Measurements from ENCODE around the gene SH3D19.

The SH3D19 gene

GRCh38 chr4:151199319-151200190 is 125.8 kb downstream of the SH3D19 start:
- no peak for TF ChIP-seq CREB1 (IDR thresholded peaks at IDR 0.05; ENCODE audit: low read depth)
- TF ChIP-seq USF1 (IDR thresholded peaks at IDR 0.05) = no peak
- TF ChIP-seq TAF1 (IDR thresholded peaks at IDR 0.05; ENCODE audit: low read depth) = no peak
- TF ChIP-seq CEBPB (IDR thresholded peaks at IDR 0.05) = no peak
- TF ChIP-seq EGR1 (IDR thresholded peaks at IDR 0.05) = no peak
- TF ChIP-seq FOXM1 (IDR thresholded peaks at IDR 0.05; ENCODE audit: borderline replicate concordance, low read depth) = no peak
- no peak for TF ChIP-seq MAX (IDR thresholded peaks at IDR 0.05)

- TF ChIP-seq CEBPB (IDR thresholded peaks at IDR 0.05) (no peak), TAF1 (IDR thresholded peaks at IDR 0.05; ENCODE audit: low read depth) (no peak), YY1 (IDR thresholded peaks at IDR 0.05; ENCODE audit: low read depth) (no peak), ZBTB7A (IDR thresholded peaks at IDR 0.05; ENCODE audit: low read depth) (no peak), MAX (IDR thresholded peaks at IDR 0.05) (no peak), EP300 (IDR thresholded peaks at IDR 0.05; ENCODE audit: borderline replicate concordance) (no peak), TEAD4 (IDR thresholded peaks at IDR 0.05) (no peak), CREB1 (IDR thresholded peaks at IDR 0.05; ENCODE audit: low read depth) (no peak), RAD21 (IDR thresholded peaks at IDR 0.05; ENCODE audit: low read depth) (no peak), USF1 (IDR thresholded peaks at IDR 0.05) (no peak)
Measured at GRCh38 chr4:151198748-151199147, 126.7 kb downstream of the SH3D19 start.

GRCh38 chr4:151197247-151197646 is 128.2 kb downstream of the SH3D19 start:
- TF ChIP-seq USF1 (IDR thresholded peaks at IDR 0.05) (no peak), CREB1 (IDR thresholded peaks at IDR 0.05; ENCODE audit: low read depth) (no peak), FOXM1 (IDR thresholded peaks at IDR 0.05; ENCODE audit: borderline replicate concordance, low read depth) (no peak), NFIC (IDR thresholded peaks at IDR 0.05) (no peak), EGR1 (IDR thresholded peaks at IDR 0.05) (no peak), REST (IDR thresholded peaks at IDR 0.05; ENCODE audit: low read depth) (no peak), TEAD4 (IDR thresholded peaks at IDR 0.05) (no peak), YY1 (IDR thresholded peaks at IDR 0.05; ENCODE audit: low read depth) (no peak), EP300 (IDR thresholded peaks at IDR 0.05; ENCODE audit: borderline replicate concordance) (no peak)

DNA sequence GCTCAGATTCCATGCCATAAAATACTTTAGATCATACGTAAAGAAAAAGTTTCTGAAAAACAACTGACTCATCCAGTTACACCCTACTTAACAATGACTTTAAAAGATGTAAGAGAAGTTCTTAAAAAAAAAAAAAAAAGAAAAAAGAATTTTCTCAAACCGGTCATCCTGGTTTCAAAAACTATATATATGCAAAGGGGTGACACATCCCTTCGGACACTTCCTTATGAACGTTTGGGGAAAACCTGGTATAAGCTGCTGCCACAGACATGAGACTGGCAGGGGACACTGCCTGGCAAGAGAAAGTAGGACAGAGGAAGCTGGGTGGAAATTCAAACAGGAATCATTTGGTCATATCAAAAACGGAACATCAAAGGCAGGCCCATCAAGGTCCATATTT is 129.6 kb downstream of the SH3D19 start:
- TF ChIP-seq TEAD4 (IDR thresholded peaks at IDR 0.05) (no peak), YY1 (IDR thresholded peaks at IDR 0.05; ENCODE audit: low read depth) (no peak), USF1 (IDR thresholded peaks at IDR 0.05) (no peak), MAX (IDR thresholded peaks at IDR 0.05) (no peak), CREB1 (IDR thresholded peaks at IDR 0.05; ENCODE audit: low read depth) (no peak), TCF12 (IDR thresholded peaks at IDR 0.05; ENCODE audit: low read depth) (no peak), EGR1 (IDR thresholded peaks at IDR 0.05) (no peak), CEBPB (IDR thresholded peaks at IDR 0.05) (no peak), NFIC (IDR thresholded peaks at IDR 0.05) (no peak), EP300 (IDR thresholded peaks at IDR 0.05; ENCODE audit: borderline replicate concordance) (no peak), REST (IDR thresholded peaks at IDR 0.05; ENCODE audit: low read depth) (no peak), FOXM1 (IDR thresholded peaks at IDR 0.05; ENCODE audit: borderline replicate concordance, low read depth) (no peak)

DNA sequence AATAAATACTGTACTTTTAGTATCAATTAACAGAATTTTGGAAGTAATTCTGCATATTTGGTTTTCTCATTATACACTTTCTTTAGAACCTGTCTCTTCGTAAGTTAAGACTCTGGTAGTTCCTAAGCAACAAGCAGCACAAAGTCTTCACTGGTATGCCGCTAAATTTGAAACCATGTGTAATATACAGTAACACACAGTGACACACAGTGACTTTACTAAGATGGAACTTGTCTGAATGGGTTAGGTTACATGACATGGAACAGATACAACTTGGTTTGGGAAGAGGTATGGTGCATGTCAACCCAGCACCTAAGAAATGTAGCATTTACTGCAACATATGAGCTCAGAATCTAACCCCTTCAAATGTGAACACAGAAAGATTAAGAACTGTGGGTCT is 132.0 kb downstream of the SH3D19 start:
- TF ChIP-seq REST (IDR thresholded peaks at IDR 0.05; ENCODE audit: low read depth) (no peak), CEBPB (IDR thresholded peaks at IDR 0.05) (no peak), EGR1 (IDR thresholded peaks at IDR 0.05) (no peak), MAX (IDR thresholded peaks at IDR 0.05) (no peak), RAD21 (IDR thresholded peaks at IDR 0.05; ENCODE audit: low read depth) (no peak), TEAD4 (IDR thresholded peaks at IDR 0.05) (no peak)

Data from Ishikawa (cell line).